HUES48 (cell line): Measurements from ENCODE around the gene KCNN1.

Experiments
- H3K27ac ChIP-seq: one replicate; pipeline ENCODE4 v1.7.0; 2013; ENCODE audit warnings: low read depth, low read length, inconsistent platforms
- H3K27me3 ChIP-seq: 2 replicates; pipeline ENCODE4 v1.6.1; 2013; ENCODE audit warnings: mild to moderate bottlenecking, low read length; ENCODE audit not compliant: control insufficient read depth, insufficient read depth
- H3K36me3 ChIP-seq: 2 replicates; pipeline ENCODE4 v1.6.1; 2013; ENCODE audit warnings: low read length; ENCODE audit not compliant: control insufficient read depth, insufficient read depth
- H3K4me1 ChIP-seq: 2 replicates; pipeline ENCODE4 v1.6.1; 2013; ENCODE audit warnings: mild to moderate bottlenecking, low read length; ENCODE audit not compliant: control insufficient read depth, insufficient read depth
- H3K4me3 ChIP-seq: 2 replicates; pipeline ENCODE4 v1.5.1; 2013; ENCODE audit warnings: mild to moderate bottlenecking, low read depth, low read length
- H3K9ac ChIP-seq: 2 replicates; pipeline ENCODE4 v1.6.1; 2013; ENCODE audit warnings: mild to moderate bottlenecking, low read depth, low read length, moderate library complexity
- H3K9me3 ChIP-seq: 2 replicates; pipeline ENCODE4 v1.6.1; 2013; ENCODE audit warnings: low read length; ENCODE audit not compliant: control insufficient read depth, insufficient read depth

KCNN1 gene

DNA sequence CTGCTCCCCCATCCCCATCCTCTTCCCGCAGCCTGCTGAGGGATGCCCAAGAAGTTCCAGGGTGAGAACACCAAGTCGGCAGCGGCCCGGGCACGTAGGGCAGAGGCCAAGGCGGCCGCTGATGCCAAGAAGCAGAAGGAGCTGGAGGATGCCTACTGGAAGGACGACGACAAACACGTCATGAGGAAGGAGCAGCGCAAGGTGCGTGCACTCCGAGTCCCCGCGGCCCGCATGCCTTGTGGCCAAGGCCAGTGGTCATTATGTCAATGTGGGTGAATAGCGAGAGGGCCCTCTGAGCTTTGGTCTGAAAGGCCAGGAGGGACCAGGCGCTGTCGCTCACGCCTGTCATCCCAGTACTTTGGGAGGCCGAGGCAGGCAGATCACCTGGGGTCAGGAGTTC lies 30.5 kb upstream of the KCNN1 start:
- Histone ChIP-seq H3K4me3 (no peak overlapping the region), H3K27me3 (no peaks in the 10 kb centered on the region), H3K9ac (no peak overlapping the region), H3K27ac (no peak overlapping the region), H3K9me3 (no peaks in the 10 kb centered on the region), H3K36me3 (peaks cover 16% of the 10 kb centered on the region), H3K4me1 (peaks cover 9% of the 10 kb centered on the region)

DNA sequence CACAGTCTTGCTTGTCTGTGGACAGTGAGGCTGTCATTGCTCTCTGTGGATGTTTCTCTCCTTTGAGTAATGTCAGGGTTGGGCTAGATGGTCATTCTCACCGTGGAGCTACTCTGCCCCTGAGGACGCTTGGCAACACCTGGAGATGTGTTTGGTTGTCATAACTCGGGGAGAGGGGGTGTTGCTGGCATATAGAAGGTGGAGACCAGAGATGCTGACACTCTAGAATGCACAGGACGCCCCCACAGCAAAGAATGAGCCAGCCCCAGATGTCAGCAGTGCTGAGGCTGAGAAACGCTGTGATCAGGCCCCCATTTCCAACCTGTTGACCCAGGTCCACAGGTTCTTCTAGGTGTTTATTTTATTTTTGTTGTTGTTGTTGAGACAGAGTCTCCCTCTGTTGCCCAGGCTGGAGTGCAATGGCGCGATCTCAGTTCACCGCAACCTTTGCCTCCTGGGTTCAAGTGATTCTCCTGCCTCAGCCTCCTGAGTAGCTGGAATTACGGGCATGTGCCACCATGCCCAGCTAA lies 29.5 kb upstream of the KCNN1 start:
- Histone ChIP-seq H3K9ac (no peak overlapping the region), H3K27ac (no peak overlapping the region), H3K27me3 (no peaks in the 10 kb centered on the region), H3K9me3 (no peaks in the 10 kb centered on the region), H3K4me3 (no peak overlapping the region), H3K4me1 (no peaks in the 10 kb centered on the region), H3K36me3 (peaks cover 16% of the 10 kb centered on the region)

DNA sequence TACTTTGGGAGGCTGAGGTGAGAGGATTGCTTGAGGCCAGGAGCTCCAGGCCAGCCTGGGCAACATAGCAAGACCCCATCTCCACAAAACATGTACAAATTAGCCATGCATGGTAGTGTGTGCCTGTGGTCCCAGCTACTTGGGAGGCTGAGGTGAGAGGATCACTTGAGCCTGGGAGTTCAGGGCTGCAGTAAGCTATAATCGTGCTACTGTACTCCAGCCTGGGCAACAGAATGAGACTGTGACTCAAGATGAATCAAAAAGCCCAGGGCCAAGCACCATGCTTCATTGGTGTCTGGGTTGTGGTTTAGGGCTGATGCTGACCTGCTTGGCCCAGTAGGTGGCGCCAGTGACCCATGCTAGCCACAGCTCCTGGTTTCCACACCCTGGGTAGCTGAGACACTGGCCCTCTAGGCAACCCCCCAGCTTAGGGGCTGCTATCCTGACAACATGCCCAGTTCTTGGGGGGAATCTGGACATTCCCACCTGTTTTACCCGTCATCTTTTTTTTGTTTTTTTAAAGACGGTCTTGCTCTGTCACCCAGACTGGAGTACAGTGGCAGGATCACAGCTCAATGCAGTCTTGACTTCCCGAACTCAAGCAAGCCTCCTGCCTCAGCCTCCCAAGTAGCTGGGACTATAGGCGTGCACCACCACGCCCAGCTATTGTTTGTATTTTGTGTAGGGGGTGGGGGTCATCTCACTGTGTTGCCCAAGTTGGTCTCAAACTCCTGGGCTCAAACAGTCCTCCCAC lies 28.6 kb upstream of the KCNN1 start:
- Histone ChIP-seq H3K9ac (no peak overlapping the region), H3K4me3 (no peak overlapping the region), H3K9me3 (no peaks in the 10 kb centered on the region), H3K27ac (no peak overlapping the region), H3K4me1 (no peaks in the 10 kb centered on the region), H3K27me3 (no peaks in the 10 kb centered on the region), H3K36me3 (peaks cover 19% of the 10 kb centered on the region)

DNA sequence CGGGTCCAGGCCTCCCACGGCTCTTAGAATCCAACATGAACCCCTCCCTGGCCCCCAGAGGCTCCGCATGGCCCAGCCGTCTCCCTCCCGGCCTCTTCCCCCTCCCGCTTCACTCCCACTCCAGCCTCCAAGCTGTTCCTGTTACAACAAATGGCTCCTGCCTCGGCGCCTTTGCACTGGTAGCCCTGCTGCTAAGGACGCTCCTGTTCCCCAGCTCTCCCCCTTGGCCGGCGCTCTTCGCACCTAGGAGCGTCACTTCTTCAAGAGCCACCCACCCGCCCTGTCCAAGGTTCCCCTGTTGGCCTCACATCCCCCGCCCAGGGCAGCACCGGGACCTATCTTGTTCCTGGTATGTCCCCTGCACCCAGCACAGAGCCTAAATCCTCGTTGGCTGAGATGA lies 24.7 kb upstream of the KCNN1 start:
- no peak overlapping the region for H3K4me3 ChIP-seq
- H3K4me1 ChIP-seq, result peaks cover 4% of the 10 kb centered on the region
- no peaks in the 10 kb centered on the region for H3K9me3 ChIP-seq
- H3K36me3 ChIP-seq, result peaks cover 21% of the 10 kb centered on the region
- H3K27me3 ChIP-seq, result no peaks in the 10 kb centered on the region
- H3K27ac ChIP-seq, result no peak overlapping the region
- H3K9ac ChIP-seq, result no peak overlapping the region

DNA sequence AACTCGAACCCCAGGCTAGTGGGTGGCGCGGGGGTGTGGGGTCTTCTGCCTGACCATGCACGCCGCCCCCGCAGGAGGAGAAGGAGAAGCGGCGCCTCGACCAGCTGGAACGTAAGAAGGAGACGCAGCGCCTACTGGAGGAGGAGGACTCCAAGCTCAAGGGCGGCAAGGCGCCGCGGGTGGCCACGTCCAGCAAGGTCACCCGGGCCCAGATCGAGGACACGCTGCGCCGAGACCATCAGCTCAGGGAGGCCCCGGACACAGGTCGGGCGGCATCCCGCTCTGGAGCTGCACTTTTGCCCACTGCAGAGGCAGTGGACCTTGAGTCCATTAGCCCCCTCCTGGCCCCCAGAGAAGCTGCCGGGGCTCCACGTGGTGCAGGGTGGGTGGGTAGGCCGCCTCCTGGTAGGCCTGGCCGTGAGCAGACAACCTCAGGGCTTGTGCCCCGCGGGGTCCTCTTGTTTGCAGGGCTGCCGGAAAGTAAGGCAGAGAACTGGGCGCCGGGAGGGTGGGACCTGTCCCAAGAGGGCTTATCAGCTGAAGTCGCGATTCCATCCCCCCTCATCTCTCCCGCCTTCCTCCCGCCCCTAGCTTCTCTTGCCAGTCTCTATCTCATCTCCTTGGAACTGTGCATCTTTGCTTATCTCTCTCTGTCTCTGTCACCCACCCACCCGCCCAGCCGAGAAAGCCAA lies 24.2 kb upstream of the KCNN1 start:
- H3K9ac ChIP-seq, result no peak overlapping the region
- no peak overlapping the region for H3K27ac ChIP-seq

DNA sequence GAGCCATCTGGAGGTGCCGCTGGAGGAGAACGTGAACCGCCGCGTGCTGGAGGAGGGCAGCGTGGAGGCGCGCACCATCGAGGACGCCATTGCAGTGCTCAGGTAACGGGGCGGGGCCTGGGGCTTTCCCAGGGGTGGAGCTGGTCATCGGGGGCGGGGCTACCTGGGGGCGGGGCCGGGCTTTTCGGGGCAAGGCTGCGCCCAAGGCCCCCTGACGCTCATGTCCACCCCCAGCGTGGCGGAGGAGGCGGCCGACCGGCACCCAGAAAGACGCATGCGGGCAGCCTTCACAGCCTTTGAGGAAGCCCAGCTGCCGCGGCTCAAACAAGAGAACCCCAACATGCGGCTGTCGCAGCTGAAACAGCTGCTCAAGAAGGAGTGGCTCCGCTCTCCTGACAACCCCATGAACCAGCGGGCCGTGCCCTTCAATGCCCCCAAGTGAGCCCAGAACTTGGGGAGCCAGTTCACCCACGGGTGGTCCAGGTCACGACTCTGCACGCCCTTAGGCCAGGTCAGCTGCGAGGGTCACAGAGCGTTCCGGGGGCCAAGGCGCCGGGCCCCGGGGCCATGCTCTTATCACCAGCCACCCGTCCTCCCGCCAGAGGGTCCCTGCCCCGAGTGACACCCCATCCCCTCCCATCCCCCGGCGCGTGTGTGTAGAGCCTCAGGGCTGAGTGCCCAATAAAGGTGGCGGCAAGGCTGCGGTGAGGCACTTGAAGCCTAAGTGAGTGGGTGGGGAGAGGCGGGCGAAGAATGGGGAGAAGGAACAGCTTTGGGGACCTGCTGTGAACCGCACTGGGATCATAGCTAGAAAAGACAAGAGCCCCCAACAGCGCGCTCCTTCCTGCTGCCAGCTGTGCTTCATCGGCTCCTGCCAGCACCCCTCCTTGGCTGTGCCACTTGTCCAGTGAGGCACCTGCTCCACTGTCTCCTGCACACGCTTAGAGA lies 23.4 kb upstream of the KCNN1 start:
- Histone ChIP-seq H3K9ac (no peak overlapping the region), H3K4me3 (no peak overlapping the region), H3K27me3 (no peaks in the 10 kb centered on the region), H3K36me3 (peaks cover 18% of the 10 kb centered on the region), H3K27ac (no peak overlapping the region), H3K4me1 (peaks cover 7% of the 10 kb centered on the region), H3K9me3 (no peaks in the 10 kb centered on the region)

More for the DNA sequence above, 24.2 kb upstream of the KCNN1 start:
- no peak overlapping the region for H3K4me3 ChIP-seq
- H3K36me3 ChIP-seq, result peaks cover 18% of the 10 kb centered on the region
- peaks cover 7% of the 10 kb centered on the region for H3K4me1 ChIP-seq
- H3K9me3 ChIP-seq, result no peaks in the 10 kb centered on the region
- no peaks in the 10 kb centered on the region for H3K27me3 ChIP-seq

DNA sequence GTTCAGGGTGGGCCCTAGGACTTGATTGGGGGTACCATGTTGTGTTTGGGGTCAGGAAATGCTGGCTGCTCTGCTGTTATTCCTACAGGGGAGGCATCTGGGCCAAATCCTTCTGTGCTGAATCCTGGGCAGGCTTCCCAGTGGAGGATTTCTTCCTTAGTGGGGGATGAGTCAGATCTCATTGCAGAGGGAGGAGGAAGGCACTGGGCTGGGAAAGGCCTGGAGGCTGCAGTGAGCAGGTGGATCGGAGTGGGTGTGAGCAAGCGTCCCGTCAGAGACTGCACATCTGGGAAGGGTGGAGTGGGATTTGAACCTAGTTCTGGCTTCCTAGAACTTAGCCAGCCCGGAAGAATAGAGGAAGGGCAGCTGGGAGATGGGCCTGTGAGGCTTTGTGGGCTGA lies 22.6 kb upstream of the KCNN1 start:
- Histone ChIP-seq H3K4me3 (no peak overlapping the region), H3K4me1 (peaks cover 9% of the 10 kb centered on the region), H3K9ac (no peak overlapping the region), H3K27me3 (peaks cover 6% of the 10 kb centered on the region), H3K36me3 (peaks cover 17% of the 10 kb centered on the region), H3K27ac (no peak overlapping the region), H3K9me3 (no peaks in the 10 kb centered on the region)

DNA sequence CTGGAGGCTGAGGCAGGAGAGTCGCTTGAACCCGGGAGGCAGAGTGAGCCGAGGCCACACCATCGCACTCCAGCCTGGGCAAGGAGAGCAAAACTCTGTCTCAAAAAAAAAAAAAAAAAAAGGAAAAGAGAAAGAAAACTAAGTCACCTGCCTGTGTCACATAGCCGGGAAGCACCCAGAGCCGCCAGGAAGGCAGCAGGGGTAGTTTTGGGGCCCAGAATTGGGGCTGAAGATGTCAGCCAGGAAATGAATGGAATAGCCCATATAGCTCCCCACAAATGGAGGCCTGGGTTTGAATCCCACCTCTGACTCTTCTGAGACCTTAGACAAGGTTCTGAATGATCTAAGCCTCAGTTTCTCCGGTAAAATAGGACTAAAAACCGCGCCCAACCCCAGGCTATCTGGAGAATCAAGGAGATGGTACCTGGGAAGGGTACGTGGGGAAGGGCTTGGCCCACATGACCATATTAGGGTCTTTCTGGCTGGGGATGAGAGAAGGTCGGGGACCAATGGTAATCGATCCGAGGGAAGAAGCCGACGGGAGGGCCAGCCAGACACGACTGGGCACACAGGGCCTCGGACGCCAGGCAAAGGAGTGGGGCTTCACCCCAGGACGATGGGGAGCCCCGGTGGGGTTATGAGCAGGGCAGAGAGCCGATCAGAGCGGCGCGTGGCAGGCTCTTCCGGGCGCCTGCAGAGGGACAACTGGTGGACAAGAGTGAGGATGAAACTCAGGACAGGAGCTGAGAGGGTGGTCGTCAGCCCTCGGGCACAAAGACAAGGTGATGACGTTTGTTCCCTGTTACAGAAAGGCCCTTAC lies 19.7 kb upstream of the KCNN1 start:
- H3K27ac ChIP-seq, result peak overlapping the region; percentile 90
- H3K27me3 ChIP-seq, result peaks cover 35% of the 10 kb centered on the region
- H3K4me3 ChIP-seq, result peak overlapping the region; percentile 75
- peak overlapping the region; percentile 89 for H3K9ac ChIP-seq
- H3K9me3 ChIP-seq, result no peaks in the 10 kb centered on the region
- H3K4me1 ChIP-seq, result peaks cover 26% of the 10 kb centered on the region
- peaks cover 11% of the 10 kb centered on the region for H3K36me3 ChIP-seq

DNA sequence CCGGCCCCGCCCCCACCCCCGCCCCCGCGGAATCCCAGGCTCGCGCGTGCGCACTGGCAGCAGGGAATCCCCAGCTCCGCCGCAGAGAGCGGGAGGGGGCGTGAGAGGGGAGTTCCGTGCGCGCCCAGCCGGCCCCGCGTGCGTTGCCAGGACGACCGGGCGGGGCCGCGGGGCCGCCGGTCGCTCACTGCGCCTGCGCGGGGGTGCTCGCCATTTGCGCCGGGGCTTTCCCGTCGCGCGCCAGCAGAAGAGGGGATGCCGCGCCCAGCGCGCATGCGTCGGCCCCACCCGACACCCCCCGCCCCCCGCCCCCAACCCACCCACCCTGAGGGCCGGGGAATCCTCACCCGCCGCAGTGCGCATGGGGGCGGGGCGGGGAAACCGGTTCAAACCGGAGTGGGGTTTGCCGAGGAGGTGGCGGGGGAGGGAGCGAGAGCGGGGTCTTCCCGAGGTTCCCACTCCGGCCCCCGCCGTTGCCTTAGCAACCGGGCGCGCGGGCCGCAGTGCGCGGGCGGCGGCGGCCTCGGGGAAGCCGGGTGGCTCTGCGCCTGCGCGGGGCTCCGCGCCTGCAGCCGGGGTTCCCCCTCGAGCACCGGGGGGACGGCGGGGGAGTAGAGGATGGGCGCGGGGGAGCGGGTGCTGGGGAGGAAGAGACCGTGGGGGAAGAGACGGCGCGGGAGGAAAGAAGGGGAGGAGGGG lies 18.9 kb upstream of the KCNN1 start:
- H3K27ac ChIP-seq, result peak overlapping the region; percentile 12
- H3K4me1 ChIP-seq, result peaks cover 26% of the 10 kb centered on the region

More for the DNA sequence above, 18.9 kb upstream of the KCNN1 start:
- Histone ChIP-seq H3K9me3 (no peaks in the 10 kb centered on the region), H3K36me3 (peaks cover 9% of the 10 kb centered on the region; the same call in 1 of the 2 replicates), H3K4me3 (peak overlapping the region; percentile 75; the same call in 1 of the 2 replicates), H3K27me3 (peaks cover 43% of the 10 kb centered on the region), H3K9ac (no peak overlapping the region)
